NCI-H1694 (cell line): ENCODE data around the gene IGFBP4.

ENCODE experiments used
- DNase-seq: peaks from one replicate; lab custom pipeline; 2025; lab: John Stamatoyannopoulos, UW

IGFBP4 gene

GRCh38 chr17:40432864-40433528 is 10.3 kb upstream of the IGFBP4 start:
- DNase-seq, result no peak

GRCh38 chr17:40433551-40434415 is 9.5 kb upstream of the IGFBP4 start:
- peak; percentile 69 for DNase-seq

- DNase-seq, result no peak
Measured at GRCh38 chr17:40436636-40437035, 6.6 kb upstream of the IGFBP4 start.

- DNase-seq, result no peak
Measured at GRCh38 chr17:40437095-40437732, 6.0 kb upstream of the IGFBP4 start.

GRCh38 chr17:40440166-40440565 is 3.1 kb upstream of the IGFBP4 start:
- DNase-seq, result no peak

GRCh38 chr17:40442392-40443195 is 656 bp upstream of the IGFBP4 start:
- DNase-seq, result no peak

- no peak for DNase-seq
Measured at GRCh38 chr17:40443988-40444899, 994 bp downstream of the IGFBP4 start.

- DNase-seq, result no peak
Measured at GRCh38 chr17:40445751-40446468, 2.7 kb downstream of the IGFBP4 start.

GRCh38 chr17:40447148-40447644 is 3.9 kb downstream of the IGFBP4 start:
- DNase-seq, result no peak

GRCh38 chr17:40447806-40448205 is 4.6 kb downstream of the IGFBP4 start:
- DNase-seq, result no peak

GRCh38 chr17:40448213-40448638 is 5.0 kb downstream of the IGFBP4 start:
- no peak for DNase-seq

GRCh38 chr17:40448639-40449261 is 5.5 kb downstream of the IGFBP4 start:
- DNase-seq, result no peak

GRCh38 chr17:40450175-40450574 is 6.9 kb downstream of the IGFBP4 start:
- no peak for DNase-seq

- DNase-seq, result no peak
Measured at GRCh38 chr17:40451420-40451819, 8.2 kb downstream of the IGFBP4 start.

- DNase-seq, result no peak
Measured at GRCh38 chr17:40452216-40452787, 9.1 kb downstream of the IGFBP4 start.

- no peak for DNase-seq
Measured at GRCh38 chr17:40452921-40453378, 9.7 kb downstream of the IGFBP4 start.

- no peak for DNase-seq
Measured at GRCh38 chr17:40453881-40454612, 10.8 kb downstream of the IGFBP4 start.

GRCh38 chr17:40454613-40454995 is 11.4 kb downstream of the IGFBP4 start:
- DNase-seq, result no peak
